GM23338 (cell line): Measurements from ENCODE around the gene NSD1. TPM values are rescaled to one million over a fixed set of nuclear protein-coding genes. Genes with fewer than 3 reads are reported as not detected.

Source experiments
- ATAC-seq: fragments of 200-7000 bp; cut with Tn5 transposase; 3 replicates; pipeline ENCODE4 v1.9.1; 2020
- DNase-seq: peaks from one replicate; pipeline ENCODE4 v3.0.0-alpha.2; 2015; ENCODE audit warnings: low spot score
- H2AFZ ChIP-seq: fragments of 200-600 bp; sonication (generic); 2 replicates; pipeline ENCODE4 v1.8.0; 2016; ENCODE audit warnings: antibody characterized with exemption, mild to moderate bottlenecking, moderate library complexity
- H3F3A ChIP-seq: fragments of 200-600 bp; sonication (generic); replicated peaks from 2 replicates; pipeline ENCODE4 v1.8.0; 2017; ENCODE audit warnings: antibody characterized with exemption, mixed run types, low read depth
- H3K27ac ChIP-seq: fragments of 200-600 bp; sonication (generic); 2 replicates; pipeline ENCODE4 v1.6.1; 2016; ENCODE audit warnings: low read depth
- H3K27me3 ChIP-seq: fragments of 200-600 bp; sonication (generic); 2 replicates; pipeline ENCODE4 v1.8.0; 2016; ENCODE audit warnings: mild to moderate bottlenecking, mixed run types, moderate library complexity; ENCODE audit not compliant: insufficient read depth
- H3K36me3 ChIP-seq: fragments of 200-600 bp; sonication (generic); 2 replicates; pipeline ENCODE4 v1.8.0; 2016; ENCODE audit warnings: mild to moderate bottlenecking; ENCODE audit not compliant: insufficient read depth
- H3K4me1 ChIP-seq: fragments of 200-600 bp; sonication (generic); 2 replicates; pipeline ENCODE4 v1.8.0; 2016; ENCODE audit warnings: mild to moderate bottlenecking, moderate library complexity; ENCODE audit not compliant: insufficient read depth
- H3K4me2 ChIP-seq: fragments of 200-600 bp; sonication (generic); 2 replicates; pipeline ENCODE4 v1.7.1; 2017; ENCODE audit warnings: mixed run types
- H3K4me3 ChIP-seq: fragments of 200-600 bp; sonication (generic); 2 replicates; pipeline ENCODE4 v1.6.1; 2016; ENCODE audit warnings: mixed run types
- H3K79me2 ChIP-seq: fragments of 200-600 bp; sonication (generic); replicated peaks from 2 replicates; pipeline ENCODE4 v1.8.0; 2017; ENCODE audit warnings: mild to moderate bottlenecking; ENCODE audit not compliant: insufficient read depth
- H3K9me2 ChIP-seq: fragments of 200-600 bp; sonication (generic); 2 replicates; pipeline ENCODE4 v1.8.0; 2017; ENCODE audit not compliant: insufficient read depth
- H4K20me1 ChIP-seq: fragments of 200-600 bp; sonication (generic); replicated peaks from 2 replicates; pipeline ENCODE4 v1.8.0; 2017; ENCODE audit warnings: mild to moderate bottlenecking; ENCODE audit not compliant: insufficient read depth
- H3K27ac Mint-ChIP-seq: 2 replicates; pipeline ENCODE4 v1.8.0; 2020; ENCODE audit warnings: inconsistent platforms, mild to moderate bottlenecking, moderate library complexity, mixed read lengths
- H3K27me3 Mint-ChIP-seq: 3 replicates; pipeline ENCODE4 v1.8.0; 2022; ENCODE audit warnings: low read depth, mild to moderate bottlenecking, moderate library complexity, mixed read lengths, inconsistent platforms; ENCODE audit not compliant: insufficient read depth, poor library complexity
- H3K36me3 Mint-ChIP-seq: 3 replicates; pipeline ENCODE4 v1.8.0; 2021; ENCODE audit warnings: low read depth, mild to moderate bottlenecking, inconsistent platforms, moderate library complexity, mixed read lengths
- H3K4me1 Mint-ChIP-seq: 3 replicates; pipeline ENCODE4 v1.8.0; 2020; ENCODE audit warnings: mild to moderate bottlenecking, inconsistent platforms, mixed read lengths
- H3K4me3 Mint-ChIP-seq: 3 replicates; pipeline ENCODE4 v1.8.0; 2021; ENCODE audit warnings: moderate library complexity, mild to moderate bottlenecking, inconsistent platforms, mixed read lengths
- H3K9me3 Mint-ChIP-seq: 3 replicates; pipeline ENCODE4 v1.8.0; 2020; ENCODE audit warnings: moderate library complexity, mild to moderate bottlenecking, inconsistent platforms, mixed read lengths
- NANOG ChIP-seq: IDR thresholded peaks from 2 replicates; pipeline ENCODE4 v1.6.1; 2016; ENCODE audit warnings: antibody characterized with exemption, borderline replicate concordance
- REST ChIP-seq: IDR thresholded peaks from one replicate; pipeline ENCODE4 v1.6.1; 2018; ENCODE audit warnings: antibody characterized with exemption; ENCODE audit not compliant: unreplicated experiment
- ZNF331 ChIP-seq: fragments of 250-450 bp; sonication (Bioruptor Pico); IDR thresholded peaks from 2 replicates; pipeline ENCODE4 v1.5.0; 2020; ENCODE audit warnings: low read depth, mild to moderate bottlenecking, moderate library complexity
- polyA plus RNA-seq: library from polyadenylated mRNA; unstranded; fragments of >200 nt; fragmentation: Nextera tagmentation; extraction: Ambion mirVana; gene quantifications from 2 replicates; pipeline ENCODE4 v1.2.1, GENCODE V29; 2016
- total RNA-seq: library from RNA; depleted of rRNA; stranded (reverse); fragments of >200 nt; shearing (Covaris generic); gene quantifications from 2 replicates; pipeline ENCODE4 v1.2.3, GENCODE V29; 2014
- TF ChIP-seq, protein P1 (sequence below): fragments of 250-450 bp; sonication (Bioruptor Pico); IDR thresholded peaks from 2 replicates; pipeline ENCODE4 v1.5.0; 2020; ENCODE audit warnings: mild to moderate bottlenecking, moderate library complexity

The NSD1 gene
- total and polyA plus RNA-seq, 2 experiments from 2014 or later: 96.4 to 106 TPM

DNA sequence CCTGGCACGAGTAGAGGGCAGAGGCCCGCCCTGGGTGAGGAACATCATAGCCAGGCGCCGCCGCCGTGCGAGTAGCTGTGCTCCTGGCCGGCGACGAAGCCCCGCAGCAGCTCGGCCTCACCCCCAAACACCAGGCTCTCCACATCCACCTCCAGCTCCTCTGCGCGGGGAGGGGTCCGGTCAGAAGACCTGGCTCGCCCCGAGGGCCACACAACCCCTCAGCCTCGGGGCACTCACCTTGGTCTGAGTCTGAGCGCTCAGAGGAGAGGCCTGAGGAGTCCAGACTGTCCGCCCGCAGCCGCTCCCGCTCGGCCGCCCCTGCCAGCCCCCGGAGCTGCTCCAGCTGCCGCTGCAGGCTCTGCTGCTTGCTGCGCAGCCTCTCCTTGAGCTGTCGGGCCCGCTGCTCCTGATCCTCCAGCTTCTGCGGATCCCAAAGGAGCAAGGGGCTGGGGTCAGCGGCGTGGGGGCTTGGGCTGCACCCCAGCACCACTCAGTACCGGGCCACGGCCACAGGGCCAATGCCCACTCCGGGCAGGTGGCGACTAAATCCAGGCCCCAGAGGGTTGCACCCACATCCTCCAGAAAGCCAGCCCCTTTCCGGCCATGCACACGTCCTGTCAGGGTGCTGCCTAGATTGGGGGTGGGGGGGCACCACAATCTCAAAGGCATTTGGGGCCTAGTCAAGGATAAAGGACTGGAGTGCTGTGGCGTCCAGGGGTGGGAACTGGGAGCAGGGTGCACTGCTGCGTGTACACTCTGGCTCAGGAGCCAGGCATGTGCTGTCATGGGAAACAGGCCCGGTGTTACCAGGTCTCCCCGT is 174.2 kb downstream of the NSD1 start (continued):
- TF ChIP-seq, protein P1, sequence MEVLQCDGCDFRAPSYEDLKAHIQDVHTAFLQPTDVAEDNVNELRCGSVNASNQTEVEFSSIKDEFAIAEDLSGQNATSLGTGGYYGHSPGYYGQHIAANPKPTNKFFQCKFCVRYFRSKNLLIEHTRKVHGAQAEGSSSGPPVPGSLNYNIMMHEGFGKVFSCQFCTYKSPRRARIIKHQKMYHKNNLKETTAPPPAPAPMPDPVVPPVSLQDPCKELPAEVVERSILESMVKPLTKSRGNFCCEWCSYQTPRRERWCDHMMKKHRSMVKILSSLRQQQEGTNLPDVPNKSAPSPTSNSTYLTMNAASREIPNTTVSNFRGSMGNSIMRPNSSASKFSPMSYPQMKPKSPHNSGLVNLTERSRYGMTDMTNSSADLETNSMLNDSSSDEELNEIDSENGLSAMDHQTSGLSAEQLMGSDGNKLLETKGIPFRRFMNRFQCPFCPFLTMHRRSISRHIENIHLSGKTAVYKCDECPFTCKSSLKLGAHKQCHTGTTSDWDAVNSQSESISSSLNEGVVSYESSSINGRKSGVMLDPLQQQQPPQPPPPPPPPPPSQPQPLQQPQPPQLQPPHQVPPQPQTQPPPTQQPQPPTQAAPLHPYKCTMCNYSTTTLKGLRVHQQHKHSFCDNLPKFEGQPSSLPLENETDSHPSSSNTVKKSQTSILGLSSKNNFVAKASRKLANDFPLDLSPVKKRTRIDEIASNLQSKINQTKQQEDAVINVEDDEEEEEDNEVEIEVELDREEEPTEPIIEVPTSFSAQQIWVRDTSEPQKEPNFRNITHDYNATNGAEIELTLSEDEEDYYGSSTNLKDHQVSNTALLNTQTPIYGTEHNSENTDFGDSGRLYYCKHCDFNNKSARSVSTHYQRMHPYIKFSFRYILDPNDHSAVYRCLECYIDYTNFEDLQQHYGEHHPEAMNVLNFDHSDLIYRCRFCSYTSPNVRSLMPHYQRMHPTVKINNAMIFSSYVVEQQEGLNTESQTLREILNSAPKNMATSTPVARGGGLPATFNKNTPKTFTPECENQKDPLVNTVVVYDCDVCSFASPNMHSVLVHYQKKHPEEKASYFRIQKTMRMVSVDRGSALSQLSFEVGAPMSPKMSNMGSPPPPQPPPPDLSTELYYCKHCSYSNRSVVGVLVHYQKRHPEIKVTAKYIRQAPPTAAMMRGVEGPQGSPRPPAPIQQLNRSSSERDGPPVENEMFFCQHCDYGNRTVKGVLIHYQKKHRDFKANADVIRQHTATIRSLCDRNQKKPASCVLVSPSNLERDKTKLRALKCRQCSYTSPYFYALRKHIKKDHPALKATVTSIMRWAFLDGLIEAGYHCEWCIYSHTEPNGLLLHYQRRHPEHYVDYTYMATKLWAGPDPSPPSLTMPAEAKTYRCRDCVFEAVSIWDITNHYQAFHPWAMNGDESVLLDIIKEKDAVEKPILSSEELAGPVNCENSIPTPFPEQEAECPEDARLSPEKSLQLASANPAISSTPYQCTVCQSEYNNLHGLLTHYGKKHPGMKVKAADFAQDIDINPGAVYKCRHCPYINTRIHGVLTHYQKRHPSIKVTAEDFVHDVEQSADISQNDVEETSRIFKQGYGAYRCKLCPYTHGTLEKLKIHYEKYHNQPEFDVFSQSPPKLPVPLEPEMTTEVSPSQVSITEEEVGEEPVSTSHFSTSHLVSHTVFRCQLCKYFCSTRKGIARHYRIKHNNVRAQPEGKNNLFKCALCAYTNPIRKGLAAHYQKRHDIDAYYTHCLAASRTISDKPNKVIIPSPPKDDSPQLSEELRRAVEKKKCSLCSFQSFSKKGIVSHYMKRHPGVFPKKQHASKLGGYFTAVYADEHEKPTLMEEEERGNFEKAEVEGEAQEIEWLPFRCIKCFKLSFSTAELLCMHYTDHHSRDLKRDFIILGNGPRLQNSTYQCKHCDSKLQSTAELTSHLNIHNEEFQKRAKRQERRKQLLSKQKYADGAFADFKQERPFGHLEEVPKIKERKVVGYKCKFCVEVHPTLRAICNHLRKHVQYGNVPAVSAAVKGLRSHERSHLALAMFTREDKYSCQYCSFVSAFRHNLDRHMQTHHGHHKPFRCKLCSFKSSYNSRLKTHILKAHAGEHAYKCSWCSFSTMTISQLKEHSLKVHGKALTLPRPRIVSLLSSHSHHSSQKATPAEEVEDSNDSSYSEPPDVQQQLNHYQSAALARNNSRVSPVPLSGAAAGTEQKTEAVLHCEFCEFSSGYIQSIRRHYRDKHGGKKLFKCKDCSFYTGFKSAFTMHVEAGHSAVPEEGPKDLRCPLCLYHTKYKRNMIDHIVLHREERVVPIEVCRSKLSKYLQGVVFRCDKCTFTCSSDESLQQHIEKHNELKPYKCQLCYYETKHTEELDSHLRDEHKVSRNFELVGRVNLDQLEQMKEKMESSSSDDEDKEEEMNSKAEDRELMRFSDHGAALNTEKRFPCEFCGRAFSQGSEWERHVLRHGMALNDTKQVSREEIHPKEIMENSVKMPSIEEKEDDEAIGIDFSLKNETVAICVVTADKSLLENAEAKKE (CRISPR knock-in tag): no peak

- Mint-ChIP-seq H3K4me3 (no peak overlapping the region; the same call in 2 of the 3 replicates), H3K27ac (no peak overlapping the region), H3K27me3 (peaks cover 19% of the 10 kb centered on the region), H3K9me3 (no peaks in the 10 kb centered on the region; the same call in 2 of the 3 replicates), H3K4me1 (peaks cover 38% of the 10 kb centered on the region), H3K36me3 (peaks cover 33% of the 10 kb centered on the region)
- DNase-seq (no peak), ATAC-seq (no peak)
- Histone ChIP-seq H3K79me2 (peaks cover 21% of the 10 kb centered on the region), H3K4me3 (no peak overlapping the region), H3K36me3 (peaks cover 17% of the 10 kb centered on the region), H3K9me2 (no peaks in the 10 kb centered on the region), H3K4me2 (no peak overlapping the region), H3K4me1 (peaks cover 19% of the 10 kb centered on the region), H3K27ac (no peak overlapping the region), H4K20me1 (peaks cover 22% of the 10 kb centered on the region), H2AFZ (no peak overlapping the region), H3F3A (peaks cover 25% of the 10 kb centered on the region), H3K27me3 (no peaks in the 10 kb centered on the region)
- TF ChIP-seq, protein P1 (CRISPR knock-in tag): no peak
- TF ChIP-seq REST (no peak), NANOG (no peak), ZNF331 (CRISPR knock-in tag) (no peak)
Observed at GRCh38 chr5:177308740-177309139, 175.2 kb downstream of the NSD1 start.
